Stimulated activated CD4-positive, alpha-beta T cell treated with anti-CD3 and anti-CD28 coated beads, Interleukin-1b, Interleukin-23, amount 100 ng/mL, for 24 hours (primary cell): Measurements from ENCODE around the gene COL16A1.

Experiments used
- DNase-seq, 4 experiments: peaks; one replicate each; pipeline ENCODE4 v3.0.0-alpha.2; 2020; ENCODE audit warnings: low read depth in 4 of 4, low spot score in 1 of 4

Gene COL16A1

DNA sequence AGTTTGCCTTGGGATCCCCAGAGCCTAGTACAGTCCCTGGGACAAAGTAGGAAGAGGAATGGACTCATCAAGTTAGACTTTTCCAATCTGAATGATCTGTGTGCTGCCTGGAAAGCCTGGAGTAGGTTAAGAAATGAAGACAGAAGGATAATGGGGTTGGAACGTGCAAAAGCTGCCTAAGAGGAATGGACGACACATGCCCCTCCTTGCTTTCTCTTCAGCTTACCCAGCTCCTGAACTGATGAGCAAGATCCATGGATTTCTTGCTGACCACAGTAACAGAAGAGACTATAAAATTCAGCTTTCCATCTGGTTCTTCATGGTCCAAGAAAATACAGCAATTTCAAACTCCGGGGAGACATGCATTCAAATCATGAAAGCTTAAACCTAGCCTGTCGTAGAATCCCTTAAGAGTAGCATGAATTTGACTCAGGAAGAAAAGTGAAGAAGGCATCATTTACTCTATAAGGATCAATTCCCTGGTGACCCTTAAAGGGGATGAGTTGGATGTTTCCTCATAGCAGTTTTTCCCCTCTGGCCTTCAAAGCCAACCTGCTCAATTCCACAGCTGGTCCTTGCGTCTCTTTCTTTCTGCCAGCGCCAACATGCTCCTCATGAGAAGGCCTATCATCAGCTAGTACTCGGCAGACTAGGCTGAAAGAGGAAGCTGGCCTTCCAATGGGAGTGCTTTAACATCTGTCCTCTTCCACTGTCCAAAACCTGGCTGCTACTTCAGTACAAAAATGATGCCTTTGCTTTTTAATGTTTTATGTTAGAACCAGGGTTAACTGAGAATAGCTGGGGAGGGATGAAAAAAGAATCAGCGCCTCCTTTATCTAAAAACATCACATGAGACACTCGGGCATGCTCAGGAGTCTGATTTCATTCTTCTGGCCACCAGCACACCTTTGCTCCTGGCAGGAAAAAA, 53.4 kb downstream of the COL16A1 start:
- no peak for DNase-seq

DNA sequence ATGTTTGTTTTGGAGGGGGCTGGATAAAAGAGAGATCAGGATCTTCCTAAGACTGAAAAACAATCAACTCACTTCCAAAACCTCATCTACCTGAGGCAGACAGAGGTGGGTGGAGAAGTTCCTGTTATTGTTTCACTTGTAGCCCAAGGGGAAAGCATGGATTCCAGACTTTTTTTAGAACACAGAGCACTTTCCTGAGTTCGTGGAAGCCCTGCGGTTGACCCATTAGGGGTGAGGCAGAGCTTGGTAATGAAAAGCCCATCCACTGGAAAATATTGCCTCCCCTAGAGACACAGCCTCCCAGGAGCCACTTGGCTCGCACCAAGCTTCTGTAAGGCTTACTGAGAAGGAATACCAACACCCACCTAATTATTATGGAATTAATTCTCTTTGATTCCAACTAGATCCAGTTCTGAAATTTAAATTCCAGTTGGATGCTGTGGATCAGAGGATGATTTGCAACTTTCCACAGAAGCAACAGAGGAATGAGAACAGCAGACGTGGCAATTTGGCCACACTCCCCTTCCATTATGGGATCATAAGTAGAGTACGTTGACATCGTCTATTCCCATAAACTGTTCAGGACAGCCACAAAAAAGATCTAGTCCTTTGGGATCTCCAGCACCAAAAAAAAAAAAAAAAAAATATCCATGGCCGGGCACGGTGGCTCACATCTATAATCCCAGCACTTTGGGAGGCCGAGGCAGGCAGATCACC, 55.0 kb downstream of the COL16A1 start:
- no peak for DNase-seq

DNA sequence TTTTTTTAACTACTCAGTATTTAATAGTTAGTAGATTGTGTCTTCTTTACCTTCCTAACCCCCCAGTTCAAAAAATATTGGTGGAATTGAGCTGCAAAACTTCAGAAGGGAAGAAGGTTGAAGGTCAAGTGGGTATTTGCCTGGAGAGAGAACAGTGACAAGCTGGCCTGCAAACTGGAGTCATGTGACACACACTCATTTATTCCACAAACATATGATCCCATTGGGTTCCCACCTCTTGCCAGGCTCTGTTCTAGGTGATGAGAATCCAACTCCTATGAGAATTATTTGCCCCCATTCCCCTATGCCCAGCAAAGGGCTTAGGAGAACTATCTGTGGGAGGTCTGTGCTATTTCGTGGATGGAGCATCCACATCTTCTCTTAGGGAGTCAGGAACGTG, 55.6 kb downstream of the COL16A1 start:
- no peak for DNase-seq

DNA sequence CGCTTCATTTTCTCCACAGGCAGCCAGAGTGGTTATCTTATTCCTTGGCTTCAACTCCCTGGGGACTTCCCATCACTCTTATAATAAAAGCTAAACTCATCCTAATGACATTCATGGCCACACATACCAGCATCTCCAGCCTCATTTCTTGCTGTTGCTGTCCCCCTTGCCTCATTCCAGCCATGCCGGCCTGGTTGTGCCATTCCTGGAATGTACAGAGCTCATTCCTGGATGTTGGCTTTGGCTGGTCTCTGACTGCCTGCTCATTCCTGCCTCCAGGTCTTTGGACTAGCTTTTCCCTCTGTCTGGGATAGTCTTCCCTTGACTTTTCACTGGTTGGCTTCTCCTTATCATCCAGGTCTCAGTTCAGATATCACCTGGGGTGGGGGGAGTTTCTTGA, 56.7 kb downstream of the COL16A1 start:
- no peak for DNase-seq

DNA sequence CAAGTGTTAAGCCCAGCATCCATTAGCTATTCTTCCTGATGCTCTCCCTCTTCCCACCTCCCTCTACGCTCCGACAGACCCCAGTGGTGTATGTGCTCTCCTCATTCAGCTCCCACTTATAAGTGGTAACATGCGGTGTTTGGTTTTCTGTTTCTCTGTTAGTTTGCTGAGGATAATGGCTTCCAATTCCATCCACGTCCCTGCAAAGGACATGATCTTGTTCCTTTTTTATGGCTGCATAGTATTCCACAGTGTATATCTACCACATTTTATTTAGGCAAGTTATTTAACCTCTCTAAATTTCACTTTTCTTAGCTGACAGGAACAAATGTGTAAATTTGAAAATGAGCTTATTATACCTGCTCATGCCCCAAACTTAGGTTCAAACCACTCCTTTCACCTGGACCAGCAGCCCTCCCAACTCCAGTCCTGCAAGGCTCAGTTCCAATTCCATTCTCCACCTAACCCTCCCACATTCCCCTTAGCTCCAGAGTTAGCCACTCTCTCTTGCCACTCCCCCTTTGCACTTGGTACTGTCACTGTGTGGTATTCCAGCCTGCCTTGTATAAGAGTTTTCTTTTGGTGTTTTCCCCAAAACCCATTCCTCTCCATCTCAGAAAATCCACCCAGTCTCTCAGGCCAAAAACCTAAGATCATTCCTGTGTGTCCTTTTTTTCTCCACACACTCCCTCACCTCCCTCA, 57.4 kb downstream of the COL16A1 start:
- DNase-seq: no peak

GRCh38 chr1:31645274-31645568, 58.6 kb downstream of the COL16A1 start:
- no peak for DNase-seq

GRCh38 chr1:31644560-31645273, 59.1 kb downstream of the COL16A1 start, which contains the start of gene PEF1:
PEF1 (minus strand) TSS chr1:31644876; CDS start chr1:31644864, 12 bp downstream.
- peak; percentile 98 to 99 (median 98) for DNase-seq

DNA sequence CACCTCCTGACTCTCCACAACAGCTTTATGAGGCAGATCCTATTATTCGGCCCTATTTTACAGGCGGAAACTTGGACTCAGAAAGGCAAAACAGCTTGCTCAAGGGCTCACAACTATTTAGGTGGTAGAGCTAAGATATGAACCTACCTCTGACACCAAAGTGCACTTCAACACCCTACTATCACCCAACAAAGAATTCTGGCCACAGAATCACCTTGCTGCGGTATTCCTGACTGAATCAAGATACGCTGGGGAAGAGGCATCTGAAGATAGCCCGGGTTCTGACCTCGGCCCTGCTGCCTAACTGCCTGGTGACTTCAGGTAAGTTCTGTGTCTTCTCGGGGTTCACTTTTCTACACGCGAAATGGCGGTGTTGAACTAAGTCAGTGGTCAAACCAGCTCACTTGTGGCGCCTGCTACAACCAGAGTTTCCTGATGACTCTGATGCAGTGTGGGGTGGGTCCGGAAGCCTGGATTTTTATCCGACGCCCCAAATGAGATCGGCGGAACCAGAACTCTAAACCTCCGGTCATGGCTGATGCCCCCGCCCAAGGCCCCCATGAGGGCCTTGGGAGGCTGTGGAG, 59.7 kb downstream of the COL16A1 start:
- no peak for DNase-seq

DNA sequence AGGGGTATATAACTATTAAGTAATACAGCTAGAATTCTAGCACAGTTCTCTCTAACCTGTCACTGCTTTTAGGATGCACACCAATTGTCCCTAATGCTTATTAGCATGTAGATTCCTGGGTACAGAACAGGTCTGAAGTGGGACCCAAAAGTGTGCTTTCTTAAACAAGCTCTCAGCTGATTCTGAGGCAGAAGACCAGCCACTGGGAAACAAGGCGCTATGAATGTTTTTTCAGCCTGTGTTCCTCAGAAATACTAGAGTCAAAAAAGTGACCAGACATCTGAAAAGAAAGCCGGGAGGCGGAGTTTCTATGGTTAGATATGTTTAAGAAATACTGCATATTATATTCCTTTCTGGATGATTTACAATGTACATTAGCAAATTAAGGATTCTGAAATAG, 60.9 kb downstream of the COL16A1 start:
- DNase-seq: no peak

- DNase-seq: no peak
These were observed 61.5 kb downstream of the COL16A1 start for GRCh38 chr1:31642366-31642765.

GRCh38 chr1:31640964-31641363, 62.9 kb downstream of the COL16A1 start:
- no peak for DNase-seq

GRCh38 chr1:31640179-31640578, 63.6 kb downstream of the COL16A1 start:
- DNase-seq: no peak

GRCh38 chr1:31639543-31639942, 64.3 kb downstream of the COL16A1 start:
- no peak for DNase-seq

DNA sequence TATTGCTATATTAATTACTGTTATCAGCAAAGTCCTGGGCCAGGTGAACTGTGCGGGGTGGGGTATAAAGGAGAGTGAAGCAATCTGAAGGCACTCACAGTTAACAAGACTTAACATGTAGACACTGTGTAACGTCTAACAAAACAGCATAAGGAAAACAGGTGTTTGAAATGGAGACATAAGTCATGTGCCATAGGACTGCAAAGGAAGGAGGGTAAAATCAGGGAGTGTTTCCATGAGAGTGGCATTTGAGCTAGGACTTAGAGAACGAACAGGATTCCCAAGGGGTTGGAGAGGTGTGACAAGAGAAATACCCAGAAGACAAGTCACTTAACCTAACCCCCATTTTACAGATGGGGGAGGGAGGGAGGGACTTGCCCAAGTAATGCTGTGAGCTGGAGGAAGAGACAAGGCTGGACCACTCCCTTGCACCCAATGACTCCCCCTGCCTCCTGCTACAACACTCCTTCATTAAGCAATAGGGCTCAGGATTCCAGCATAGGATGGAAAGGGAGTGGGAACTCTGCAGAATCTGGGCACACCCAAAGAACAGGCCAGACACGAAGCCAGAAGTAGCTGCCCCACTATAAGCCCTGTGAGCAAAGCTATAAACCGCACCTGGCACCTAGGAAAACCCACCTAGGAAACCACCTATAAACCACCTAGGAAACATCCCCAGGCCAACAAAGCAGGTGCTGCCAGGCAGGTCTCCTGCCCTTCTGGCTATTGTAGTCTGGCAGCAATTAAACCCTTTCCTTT, 65.7 kb downstream of the COL16A1 start:
- DNase-seq: no peak

- DNase-seq: no peak
These were observed 70.7 kb downstream of the COL16A1 start for GRCh38 chr1:31633117-31633516.

DNA sequence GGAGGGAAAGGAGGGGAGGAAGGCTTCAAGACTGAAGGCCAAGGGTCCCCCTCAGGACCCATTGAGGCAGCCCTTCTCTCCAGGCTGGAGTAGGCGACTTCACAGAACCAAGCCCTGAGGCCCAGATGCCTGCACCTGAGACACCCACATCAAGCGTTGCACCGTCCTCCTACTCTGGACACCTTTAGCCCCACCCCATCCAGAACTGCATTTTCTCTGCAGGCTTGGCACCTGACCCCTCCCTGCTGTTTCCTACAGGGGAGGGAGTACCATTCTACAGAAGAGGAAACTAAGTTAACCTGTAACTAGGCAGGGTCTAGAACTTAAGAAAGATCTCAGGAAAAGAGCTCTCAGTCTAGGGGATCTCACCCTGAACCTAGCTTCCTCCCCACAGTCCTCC, 71.2 kb downstream of the COL16A1 start:
- DNase-seq: no peak

GRCh38 chr1:31628931-31629556, 74.8 kb downstream of the COL16A1 start:
- no peak for DNase-seq

GRCh38 chr1:31627930-31628559, 75.8 kb downstream of the COL16A1 start:
- no peak for DNase-seq

DNA sequence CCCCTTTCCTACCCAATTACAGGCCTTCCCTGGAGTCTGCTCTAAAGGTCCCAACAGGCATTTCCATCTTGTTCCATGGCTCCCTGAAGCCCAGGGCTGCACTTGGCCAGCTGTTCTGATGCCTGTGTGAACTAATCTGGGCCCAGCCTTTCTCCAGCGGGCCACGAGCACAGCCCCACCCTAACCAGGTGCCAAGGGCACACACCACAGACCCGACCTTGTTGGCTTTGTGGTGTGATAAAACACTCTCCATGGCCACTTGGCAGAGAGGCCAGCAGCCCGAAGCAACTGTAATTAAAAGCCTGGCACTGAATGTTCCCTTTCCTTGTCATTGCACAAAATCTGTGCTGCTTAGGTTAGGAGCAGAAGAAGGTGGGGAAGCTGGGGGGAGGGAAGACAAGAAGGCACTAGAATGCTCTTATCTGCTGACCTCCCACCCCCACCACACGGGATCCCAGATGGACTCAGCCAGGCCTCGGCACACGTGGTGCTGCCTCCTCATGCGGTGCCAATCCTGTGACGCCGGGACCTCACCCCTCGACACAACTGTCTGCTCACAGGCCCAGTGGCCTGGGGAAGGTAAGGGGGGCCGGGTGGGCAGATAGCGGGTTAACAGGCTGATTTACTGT, 76.4 kb downstream of the COL16A1 start:
- no peak for DNase-seq
